8988T (cell line): ENCODE data around the gene NR5A2.

ENCODE experiments used
- DNase-seq: peaks from one replicate; pipeline ENCODE4 v3.0.0; 2011

Gene NR5A2

GRCh38 chr1:200027264-200027823 is at the start of gene NR5A2:
Gene NR5A2, plus strand, starts transcription at chr1:200027710. Its CDS starts 138 bp downstream, at chr1:200027848.
- no peak for DNase-seq

GRCh38 chr1:199978408-199978940 is 49.0 kb upstream of the NR5A2 start:
- no peak for DNase-seq

- DNase-seq: no peak
Observed at GRCh38 chr1:199979071-199979470, 48.4 kb upstream of the NR5A2 start.

- DNase-seq: no peak
Observed at GRCh38 chr1:199981584-199981983, 45.9 kb upstream of the NR5A2 start.

GRCh38 chr1:199982606-199983005 is 44.9 kb upstream of the NR5A2 start:
- DNase-seq: no peak

GRCh38 chr1:199983531-199983930 is 44.0 kb upstream of the NR5A2 start:
- DNase-seq: no peak

DNA sequence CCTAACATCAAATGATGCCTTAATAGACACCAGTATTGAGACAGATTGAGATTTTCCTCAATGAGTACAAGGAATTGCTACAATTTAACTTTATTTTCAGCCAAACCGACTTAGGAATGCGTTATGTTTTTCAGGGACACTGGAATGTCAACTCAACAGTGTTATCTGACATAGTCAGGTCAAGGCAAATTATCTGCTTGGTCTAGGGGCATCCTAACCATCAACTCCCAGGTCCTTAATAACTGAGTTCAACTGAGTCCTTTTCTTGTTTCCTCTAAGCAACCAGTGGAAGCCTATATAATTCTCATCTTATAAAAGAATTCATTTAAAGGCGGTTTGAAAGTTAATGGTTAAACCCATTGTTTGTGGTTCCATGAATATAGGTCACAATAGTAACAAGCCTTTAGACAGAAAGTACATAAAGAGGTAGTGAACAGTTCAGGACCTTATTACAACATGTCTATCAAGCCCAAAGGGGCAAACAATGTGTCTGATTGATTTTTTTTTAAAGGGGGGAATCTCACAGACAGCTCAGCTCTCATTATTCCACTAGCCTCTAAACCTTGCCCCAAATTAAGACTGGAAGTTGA is 32.3 kb upstream of the NR5A2 start:
- DNase-seq: no peak

GRCh38 chr1:200005165-200005564 is 22.3 kb upstream of the NR5A2 start:
- no peak for DNase-seq

DNA sequence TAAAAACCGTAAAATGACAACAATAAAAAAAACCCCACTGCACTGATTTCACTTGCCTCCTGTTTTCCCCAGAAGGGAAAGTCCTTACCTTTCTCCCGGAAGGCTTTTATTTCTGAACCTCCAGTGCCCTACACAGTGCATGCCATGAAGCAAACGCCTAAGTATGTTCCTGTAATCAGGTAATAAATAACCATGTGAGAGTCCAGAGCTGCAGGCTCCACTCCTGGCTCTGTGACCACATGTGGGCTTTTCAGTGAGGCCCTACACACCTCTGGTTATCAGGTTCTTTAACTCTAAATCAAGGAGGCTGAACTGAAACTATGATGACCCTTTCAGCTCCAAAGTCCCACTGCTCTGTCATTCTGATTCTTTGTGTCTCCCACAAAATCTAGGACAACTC is 20.8 kb upstream of the NR5A2 start:
- no peak for DNase-seq

GRCh38 chr1:200015811-200016210 is 11.7 kb upstream of the NR5A2 start:
- no peak for DNase-seq

- no peak for DNase-seq
Observed at GRCh38 chr1:200021577-200022238, 5.8 kb upstream of the NR5A2 start.

- no peak for DNase-seq
Observed at GRCh38 chr1:200022239-200022804, 5.2 kb upstream of the NR5A2 start.

- no peak for DNase-seq
Observed at GRCh38 chr1:200028586-200029034, 1.1 kb downstream of the NR5A2 start.

- peak; percentile 77 for DNase-seq
Observed at GRCh38 chr1:200029035-200029821, 1.7 kb downstream of the NR5A2 start.

- DNase-seq: no peak
Observed at GRCh38 chr1:200029822-200030152, 2.3 kb downstream of the NR5A2 start.

DNA sequence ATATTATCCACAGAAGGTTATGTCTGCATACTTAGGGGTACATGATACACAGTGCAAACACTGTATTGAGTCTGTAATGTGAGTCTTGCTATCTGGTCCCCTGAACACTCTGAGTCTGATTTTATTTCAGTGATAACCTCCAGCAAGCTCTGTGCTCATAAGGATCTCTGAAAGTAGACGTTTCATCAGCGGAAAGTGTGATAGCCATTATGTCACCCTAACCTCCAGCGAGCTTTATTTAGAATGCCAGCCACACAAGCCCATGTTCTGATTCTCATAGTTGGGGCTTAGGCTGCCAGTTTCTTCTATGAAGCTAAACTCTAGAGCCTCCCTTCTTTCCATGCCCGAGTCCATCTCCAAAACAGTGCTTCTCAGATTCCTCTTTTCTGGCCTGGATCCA is 3.3 kb downstream of the NR5A2 start:
- no peak for DNase-seq

- DNase-seq: no peak
Observed at GRCh38 chr1:200033511-200034261, 6.2 kb downstream of the NR5A2 start.

DNA sequence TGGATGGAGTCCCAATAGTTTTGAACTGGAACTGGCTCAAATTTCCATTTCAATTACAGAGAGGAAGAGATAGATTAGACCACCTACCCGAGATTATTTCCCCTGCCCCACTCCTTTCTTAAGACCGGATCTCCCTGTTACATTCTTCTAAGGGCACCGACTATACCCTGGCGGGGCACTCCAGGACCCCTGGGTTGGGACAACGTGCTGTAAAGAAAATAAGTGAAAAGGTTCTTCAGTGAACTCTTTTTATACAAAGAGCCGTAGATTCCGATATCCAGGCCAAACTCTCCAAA is 6.7 kb downstream of the NR5A2 start:
- no peak for DNase-seq

- no peak for DNase-seq
Observed at GRCh38 chr1:200034761-200035396, 7.4 kb downstream of the NR5A2 start.

DNA sequence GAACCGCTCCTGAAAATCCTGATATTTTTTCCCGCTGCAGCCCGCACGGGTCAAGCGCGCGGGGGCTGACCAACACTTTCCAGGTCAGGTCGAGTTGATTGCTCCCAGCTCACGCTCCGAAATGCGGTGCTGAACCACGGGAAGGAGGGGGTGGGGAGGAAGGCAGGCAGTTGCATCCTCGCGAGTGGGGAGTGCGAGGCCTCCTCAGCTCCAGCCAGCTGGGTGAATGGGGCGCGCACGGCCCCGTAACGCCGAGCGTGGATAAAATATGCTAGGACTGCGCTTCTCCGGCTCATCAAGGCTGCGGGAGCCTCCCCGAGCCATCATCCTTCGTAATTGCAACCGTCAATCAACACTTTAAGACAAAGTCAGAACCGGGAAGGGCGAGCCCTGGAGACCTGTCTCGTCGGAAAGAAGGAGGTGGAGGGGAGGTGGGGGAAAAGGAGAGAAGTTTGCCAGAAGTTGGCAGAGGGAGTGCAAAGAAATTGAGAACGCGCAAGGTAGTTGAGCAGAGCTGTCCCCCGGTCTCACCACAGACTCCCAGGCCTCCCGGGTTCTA is 8.0 kb downstream of the NR5A2 start:
- no peak for DNase-seq

GRCh38 chr1:200035956-200036618 is 8.6 kb downstream of the NR5A2 start:
- DNase-seq: no peak
